Measurements from ENCODE around the gene BAHCC1.

DNA sequence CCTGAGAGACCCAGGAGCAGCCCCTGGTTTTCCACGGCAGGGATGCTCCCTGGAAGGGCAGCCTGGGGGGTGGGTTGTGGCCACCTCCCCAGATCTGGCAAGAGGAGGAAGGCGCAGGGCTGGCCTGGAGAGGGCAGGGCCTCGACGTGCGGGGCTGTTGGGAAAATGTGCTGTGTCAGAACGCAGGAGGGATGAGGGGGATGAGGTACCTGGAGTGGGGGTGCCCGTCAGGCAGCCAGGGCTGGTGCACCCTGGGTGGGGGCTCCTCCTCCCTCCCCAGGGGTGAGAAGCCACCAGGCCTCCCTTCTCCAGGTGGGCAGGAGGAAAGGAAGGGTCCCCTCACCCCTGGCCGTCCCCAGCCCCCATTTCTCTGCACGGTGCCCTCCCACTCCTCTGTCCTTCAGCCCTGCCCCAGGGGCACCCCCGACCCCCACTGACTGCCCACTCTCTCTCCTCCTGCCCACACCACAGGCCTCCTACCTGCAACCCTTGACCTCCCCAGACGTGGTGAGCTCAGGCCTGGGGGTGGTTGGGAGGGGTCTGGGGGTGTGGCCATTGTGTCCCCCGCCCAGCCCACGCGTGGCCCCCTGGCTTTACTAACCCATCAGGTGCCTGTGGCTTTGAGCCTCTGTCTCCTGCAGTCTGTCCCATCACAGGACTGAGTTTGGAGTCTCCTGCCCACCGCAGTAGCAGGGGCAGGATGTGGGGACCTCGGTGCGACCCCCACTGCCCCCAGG, 39.6 kb downstream of the BAHCC1 start:
- no peak for TF ChIP-seq CTCF (IDR thresholded peaks at IDR 0.05; ENCODE audit: low read length)
- TF ChIP-seq EZH2 (IDR thresholded peaks at IDR 0.05; ENCODE audit: borderline replicate concordance, low read length): no peak

Data from OCI-LY1 (cell line).